Hepatic stellate cell (primary cell): ENCODE results near the gene SMURF1.
"Not testable (repeated sequence)": the region's sequence is repeated elsewhere in the genome, so short reads cannot be mapped to it uniquely, and the experiment has no call there.

Experiments used
- DNase-seq: peaks from one replicate; pipeline ENCODE4 v3.0.0; 2011; ENCODE audit warnings: low spot score

Gene SMURF1

GRCh38 chr7:99143853-99144672, at the start of gene SMURF1:
SMURF1 (minus strand) TSS chr7:99144108; CDS start chr7:99143780, 328 bp downstream.
- DNase-seq, result peak; percentile 62

- DNase-seq, result no peak
Measured at GRCh38 chr7:99191869-99192596, 48.1 kb upstream of the SMURF1 start.

- DNase-seq, result no peak
Measured at GRCh38 chr7:99190359-99191009, 46.6 kb upstream of the SMURF1 start.

- no peak for DNase-seq
Measured at GRCh38 chr7:99189222-99189621, 45.3 kb upstream of the SMURF1 start.

GRCh38 chr7:99188221-99188620, 44.3 kb upstream of the SMURF1 start:
- DNase-seq, result no peak

- no peak for DNase-seq
Measured at GRCh38 chr7:99184532-99185218, 40.8 kb upstream of the SMURF1 start.

- no peak for DNase-seq
Measured at GRCh38 chr7:99180067-99180650, 36.3 kb upstream of the SMURF1 start.

GRCh38 chr7:99177165-99177564, 33.3 kb upstream of the SMURF1 start:
- no peak for DNase-seq

- DNase-seq, result no peak
Measured at GRCh38 chr7:99173787-99174186, 29.9 kb upstream of the SMURF1 start.

- DNase-seq, result peak; percentile 9
Measured at GRCh38 chr7:99171731-99172130, 27.8 kb upstream of the SMURF1 start.

GRCh38 chr7:99170730-99171074, 26.8 kb upstream of the SMURF1 start:
- no peak for DNase-seq

- no peak for DNase-seq
Measured at GRCh38 chr7:99170065-99170729, 26.3 kb upstream of the SMURF1 start.

GRCh38 chr7:99167072-99167471, 23.2 kb upstream of the SMURF1 start:
- no peak for DNase-seq

- no peak for DNase-seq
Measured at GRCh38 chr7:99165816-99166215, 21.9 kb upstream of the SMURF1 start.

GRCh38 chr7:99163669-99164068, 19.8 kb upstream of the SMURF1 start:
- DNase-seq, result not testable (repeated sequence)

- DNase-seq, result no peak
Measured at GRCh38 chr7:99156649-99157048, 12.7 kb upstream of the SMURF1 start.

- DNase-seq, result no peak
Measured at GRCh38 chr7:99155211-99155610, 11.3 kb upstream of the SMURF1 start.

- DNase-seq, result no peak
Measured at GRCh38 chr7:99146979-99147378, 3.1 kb upstream of the SMURF1 start.

GRCh38 chr7:99143521-99143852, 421 bp downstream of the SMURF1 start:
- DNase-seq, result no peak

GRCh38 chr7:99142727-99143520, 984 bp downstream of the SMURF1 start:
- peak; percentile 70 for DNase-seq
